Ishikawa (cell line): ENCODE measurements around the gene FRMD4B.

ENCODE experiments used
- CEBPB ChIP-seq: IDR thresholded peaks from 2 replicates; pipeline ENCODE4 v1.6.1; 2012
- CREB1 ChIP-seq: IDR thresholded peaks from 2 replicates; pipeline ENCODE4 v1.6.1; 2012; ENCODE audit warnings: low read depth
- EGR1 ChIP-seq: IDR thresholded peaks from 2 replicates; pipeline ENCODE4 v1.6.1; 2012
- EP300 ChIP-seq: IDR thresholded peaks from 2 replicates; pipeline ENCODE4 v1.6.1; 2012; ENCODE audit warnings: borderline replicate concordance
- FOXM1 ChIP-seq: IDR thresholded peaks from 2 replicates; pipeline ENCODE4 v1.6.1; 2012; ENCODE audit warnings: low read depth, borderline replicate concordance
- NFIC ChIP-seq: IDR thresholded peaks from 2 replicates; pipeline ENCODE4 v1.6.1; 2012
- RAD21 ChIP-seq: IDR thresholded peaks from 2 replicates; pipeline ENCODE4 v1.6.1; 2012; ENCODE audit warnings: low read depth
- TAF1 ChIP-seq: IDR thresholded peaks from 2 replicates; pipeline ENCODE4 v1.6.1; 2012; ENCODE audit warnings: low read depth, mild to moderate bottlenecking
- TCF12 ChIP-seq: IDR thresholded peaks from 2 replicates; pipeline ENCODE4 v1.6.1; 2012; ENCODE audit warnings: low read depth
- TEAD4 ChIP-seq: IDR thresholded peaks from 2 replicates; pipeline ENCODE4 v1.6.1; 2012
- YY1 ChIP-seq: IDR thresholded peaks from 2 replicates; pipeline ENCODE4 v1.6.1; 2012; ENCODE audit warnings: low read depth
- ZBTB7A ChIP-seq: IDR thresholded peaks from 2 replicates; pipeline ENCODE4 v1.6.1; 2012; ENCODE audit warnings: low read depth
- TF ChIP-seq, protein P1 (sequence below): IDR thresholded peaks from 2 replicates; pipeline ENCODE4 v1.6.1; 2012
- TF ChIP-seq, protein P2 (sequence below): IDR thresholded peaks from 2 replicates; pipeline ENCODE4 v1.6.1; 2012; ENCODE audit warnings: low read depth, mild to moderate bottlenecking
- TF ChIP-seq, protein P3 (sequence below): IDR thresholded peaks from 2 replicates; pipeline ENCODE4 v1.6.1; 2012

Gene FRMD4B

DNA sequence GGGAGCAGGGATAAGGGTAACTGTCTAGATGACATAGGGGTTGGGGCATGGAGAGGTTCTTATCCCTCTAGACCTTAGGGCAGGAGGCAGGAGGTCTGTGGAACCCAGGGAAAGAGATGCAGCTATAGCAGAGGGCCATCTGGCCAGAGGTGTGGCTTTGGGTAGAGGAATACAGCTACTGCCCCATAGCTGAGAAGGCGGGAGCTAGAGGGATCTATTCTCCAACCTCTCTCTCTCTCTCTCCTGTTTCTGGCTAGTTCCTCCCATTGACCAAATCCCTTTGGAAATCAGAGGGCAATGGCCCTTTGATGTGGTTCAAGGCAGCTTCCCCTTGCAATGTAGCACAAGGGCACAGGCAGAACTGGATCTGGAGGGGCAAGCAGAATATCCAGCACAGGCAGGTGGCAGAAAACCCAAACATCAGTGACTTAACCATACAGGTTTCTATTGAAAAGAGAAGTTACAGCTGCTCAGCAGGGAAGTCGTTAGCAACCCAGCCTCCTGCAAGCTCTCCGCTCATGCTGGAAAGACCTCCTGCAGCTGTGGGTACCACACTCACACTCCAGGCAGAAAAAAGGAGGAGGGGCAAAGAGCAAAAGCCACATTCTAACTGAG is 241.2 kb downstream of the FRMD4B start:
- no peak for TF ChIP-seq RAD21
- no peak for TF ChIP-seq CREB1
- no peak for TF ChIP-seq TCF12
- no peak for TF ChIP-seq EP300
- no peak for TF ChIP-seq ZBTB7A
- TF ChIP-seq YY1 = no peak
- no peak for TF ChIP-seq NFIC
- no peak for TF ChIP-seq TEAD4
- TF ChIP-seq, protein P1, sequence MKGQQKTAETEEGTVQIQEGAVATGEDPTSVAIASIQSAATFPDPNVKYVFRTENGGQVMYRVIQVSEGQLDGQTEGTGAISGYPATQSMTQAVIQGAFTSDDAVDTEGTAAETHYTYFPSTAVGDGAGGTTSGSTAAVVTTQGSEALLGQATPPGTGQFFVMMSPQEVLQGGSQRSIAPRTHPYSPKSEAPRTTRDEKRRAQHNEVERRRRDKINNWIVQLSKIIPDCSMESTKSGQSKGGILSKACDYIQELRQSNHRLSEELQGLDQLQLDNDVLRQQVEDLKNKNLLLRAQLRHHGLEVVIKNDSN = no peak
- TF ChIP-seq CEBPB = no peak
- no peak for TF ChIP-seq EGR1
- no peak for TF ChIP-seq FOXM1
- TF ChIP-seq, protein P2, sequence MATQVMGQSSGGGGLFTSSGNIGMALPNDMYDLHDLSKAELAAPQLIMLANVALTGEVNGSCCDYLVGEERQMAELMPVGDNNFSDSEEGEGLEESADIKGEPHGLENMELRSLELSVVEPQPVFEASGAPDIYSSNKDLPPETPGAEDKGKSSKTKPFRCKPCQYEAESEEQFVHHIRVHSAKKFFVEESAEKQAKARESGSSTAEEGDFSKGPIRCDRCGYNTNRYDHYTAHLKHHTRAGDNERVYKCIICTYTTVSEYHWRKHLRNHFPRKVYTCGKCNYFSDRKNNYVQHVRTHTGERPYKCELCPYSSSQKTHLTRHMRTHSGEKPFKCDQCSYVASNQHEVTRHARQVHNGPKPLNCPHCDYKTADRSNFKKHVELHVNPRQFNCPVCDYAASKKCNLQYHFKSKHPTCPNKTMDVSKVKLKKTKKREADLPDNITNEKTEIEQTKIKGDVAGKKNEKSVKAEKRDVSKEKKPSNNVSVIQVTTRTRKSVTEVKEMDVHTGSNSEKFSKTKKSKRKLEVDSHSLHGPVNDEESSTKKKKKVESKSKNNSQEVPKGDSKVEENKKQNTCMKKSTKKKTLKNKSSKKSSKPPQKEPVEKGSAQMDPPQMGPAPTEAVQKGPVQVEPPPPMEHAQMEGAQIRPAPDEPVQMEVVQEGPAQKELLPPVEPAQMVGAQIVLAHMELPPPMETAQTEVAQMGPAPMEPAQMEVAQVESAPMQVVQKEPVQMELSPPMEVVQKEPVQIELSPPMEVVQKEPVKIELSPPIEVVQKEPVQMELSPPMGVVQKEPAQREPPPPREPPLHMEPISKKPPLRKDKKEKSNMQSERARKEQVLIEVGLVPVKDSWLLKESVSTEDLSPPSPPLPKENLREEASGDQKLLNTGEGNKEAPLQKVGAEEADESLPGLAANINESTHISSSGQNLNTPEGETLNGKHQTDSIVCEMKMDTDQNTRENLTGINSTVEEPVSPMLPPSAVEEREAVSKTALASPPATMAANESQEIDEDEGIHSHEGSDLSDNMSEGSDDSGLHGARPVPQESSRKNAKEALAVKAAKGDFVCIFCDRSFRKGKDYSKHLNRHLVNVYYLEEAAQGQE = no peak
- TF ChIP-seq TAF1 = no peak
- TF ChIP-seq, protein P3, sequence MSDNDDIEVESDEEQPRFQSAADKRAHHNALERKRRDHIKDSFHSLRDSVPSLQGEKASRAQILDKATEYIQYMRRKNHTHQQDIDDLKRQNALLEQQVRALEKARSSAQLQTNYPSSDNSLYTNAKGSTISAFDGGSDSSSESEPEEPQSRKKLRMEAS = no peak

DNA sequence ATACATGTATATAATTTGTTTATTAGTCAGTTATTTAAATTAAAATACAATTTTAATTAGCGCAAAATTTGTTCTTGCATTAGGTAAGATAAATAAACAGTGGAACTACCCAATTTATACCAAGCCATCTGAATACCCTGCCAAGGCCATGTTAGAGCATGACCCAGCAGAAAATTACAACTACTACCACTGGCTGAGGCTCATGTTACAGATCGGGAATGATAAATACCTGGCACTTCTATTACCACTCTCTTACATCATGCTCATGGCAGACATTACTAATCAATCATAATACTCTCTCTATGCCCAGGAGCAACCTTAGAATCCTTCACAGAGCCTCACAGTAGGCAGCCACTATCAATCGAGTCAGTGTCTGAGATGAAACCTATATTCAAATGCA is 242.3 kb downstream of the FRMD4B start:
- TF ChIP-seq TEAD4 (peak; percentile 64), CEBPB (peak; percentile 66), CREB1 (no peak), NFIC (no peak), TCF12 (peak; percentile 34; the same call in 1 of the 2 replicates), EP300 (no peak; the same call in 1 of the 2 replicates), YY1 (no peak), TAF1 (no peak), FOXM1 (no peak)
- TF ChIP-seq, protein P1 = no peak
- TF ChIP-seq, protein P2 = no peak
- TF ChIP-seq, protein P3 = no peak

DNA sequence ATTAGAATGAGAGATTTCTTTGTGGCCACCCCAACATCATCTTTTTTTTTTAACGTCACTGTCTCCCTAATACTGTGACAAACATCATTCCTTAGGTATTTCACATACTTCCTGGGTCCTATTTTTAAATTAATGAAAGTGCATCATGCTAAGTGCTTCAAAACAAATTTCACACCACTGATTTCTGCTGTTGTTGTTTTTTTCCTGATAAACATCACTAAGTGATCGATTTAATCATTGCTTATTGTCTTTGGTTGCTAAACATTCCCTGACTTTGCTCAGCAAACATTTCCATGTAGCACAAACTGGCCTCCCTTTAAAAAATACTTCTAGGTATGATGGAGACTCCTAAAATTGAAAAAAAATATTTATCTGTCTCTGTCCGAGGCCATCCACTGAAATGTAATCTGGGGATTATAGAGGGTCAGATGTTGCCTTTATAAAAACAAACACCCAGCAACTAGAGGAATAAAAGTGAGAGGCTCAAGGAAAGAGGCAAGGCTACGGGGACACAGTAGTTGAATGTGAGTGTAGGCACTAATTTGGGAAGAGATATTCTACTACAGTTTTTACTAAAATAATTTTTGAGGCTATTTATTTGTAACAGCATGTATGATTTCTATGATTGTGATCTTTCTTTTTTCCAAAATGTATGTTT is 243.0 kb downstream of the FRMD4B start:
- TF ChIP-seq TCF12 (no peak), TAF1 (no peak), CREB1 (no peak), ZBTB7A (no peak), NFIC (no peak), FOXM1 (no peak), EP300 (no peak), TEAD4 (no peak), YY1 (no peak), CEBPB (no peak), EGR1 (no peak), RAD21 (no peak)
- TF ChIP-seq, protein P1 = no peak
- TF ChIP-seq, protein P3 = no peak

DNA sequence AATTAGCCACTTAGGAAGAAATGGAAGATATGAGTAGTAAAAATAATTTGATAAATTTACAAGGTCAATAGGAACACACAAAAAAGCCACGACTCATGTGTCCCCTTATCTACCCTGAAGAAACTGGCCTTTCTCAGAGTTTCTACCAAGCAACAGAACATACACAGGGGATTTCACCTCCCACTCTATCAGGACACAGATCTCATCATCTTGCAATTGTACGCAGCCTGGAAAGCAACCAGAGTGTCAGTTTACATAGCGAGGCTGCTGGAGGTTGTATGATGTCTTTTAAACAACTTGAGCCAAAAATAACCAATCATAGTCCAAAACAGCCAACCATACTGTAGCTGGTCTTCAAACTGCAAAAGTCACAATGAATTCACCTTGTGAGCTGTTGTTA is 243.8 kb downstream of the FRMD4B start:
- TF ChIP-seq TAF1 = no peak
- TF ChIP-seq YY1 = no peak
- no peak for TF ChIP-seq ZBTB7A
- no peak for TF ChIP-seq EP300
- no peak for TF ChIP-seq FOXM1
- no peak for TF ChIP-seq EGR1
- TF ChIP-seq NFIC = no peak
- TF ChIP-seq, protein P1 = no peak
- no peak for TF ChIP-seq CREB1
- no peak for TF ChIP-seq RAD21
- TF ChIP-seq TCF12 = no peak
